GM18498 (cell line): ENCODE measurements around the gene BCL2L2.

Experiments used
- ATAC-seq: cut with Tn5 transposase; IDR thresholded peaks from one replicate; pipeline ENCODE4 v1.9.1; 2021; ENCODE audit warnings: mild to moderate bottlenecking, moderate library complexity; ENCODE audit not compliant: unreplicated experiment

BCL2L2 gene

DNA sequence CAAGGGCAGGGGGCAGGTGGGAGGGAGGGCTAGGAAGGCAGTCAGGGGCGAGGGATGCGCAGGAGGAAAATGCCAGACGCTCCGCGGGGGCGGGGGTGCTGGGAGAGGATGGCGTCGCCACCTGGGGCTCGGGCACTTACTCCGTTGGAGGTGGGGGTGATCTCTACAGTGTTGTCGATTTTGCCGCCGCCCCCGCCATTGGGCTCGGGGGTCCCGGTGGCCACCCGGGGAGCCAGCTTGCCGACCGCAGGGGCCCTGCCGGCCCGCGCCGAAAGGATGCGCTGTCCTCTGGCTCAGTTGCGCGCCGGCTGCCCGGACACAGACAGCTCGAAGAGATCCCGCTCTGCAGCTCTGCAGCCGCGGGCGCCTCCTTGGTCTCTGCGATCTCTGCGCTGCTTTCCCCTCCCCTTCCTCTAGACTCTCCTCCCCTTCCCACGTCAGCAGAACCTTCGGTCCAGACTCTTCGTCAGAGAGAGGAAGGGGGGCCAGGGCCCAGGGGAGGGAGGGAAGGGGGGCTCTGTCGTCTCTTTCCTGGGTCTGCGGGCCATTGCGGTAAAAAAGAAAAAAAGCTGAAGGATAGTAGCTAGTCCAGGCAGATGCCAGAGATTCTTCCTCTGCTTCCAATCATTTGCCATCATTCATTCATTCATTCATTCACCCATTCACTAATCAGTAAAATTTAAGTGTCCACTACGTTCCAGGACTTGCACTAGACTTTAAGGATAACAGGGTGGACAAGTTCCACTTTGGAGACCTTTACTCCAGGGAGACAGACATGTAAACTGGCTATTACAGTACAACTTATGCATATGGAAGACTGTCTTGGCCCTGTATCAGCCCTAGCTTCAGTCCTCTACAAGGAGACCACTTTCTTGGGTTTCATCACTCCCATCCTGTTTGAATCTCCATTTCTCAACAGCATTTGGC lies 46.1 kb downstream of the BCL2L2 start, which contains the start of gene SLC22A17:
TSS of gene SLC22A17 (minus strand) at position 382 of the 927 bp plus-strand sequence.
- no peak for ATAC-seq

DNA sequence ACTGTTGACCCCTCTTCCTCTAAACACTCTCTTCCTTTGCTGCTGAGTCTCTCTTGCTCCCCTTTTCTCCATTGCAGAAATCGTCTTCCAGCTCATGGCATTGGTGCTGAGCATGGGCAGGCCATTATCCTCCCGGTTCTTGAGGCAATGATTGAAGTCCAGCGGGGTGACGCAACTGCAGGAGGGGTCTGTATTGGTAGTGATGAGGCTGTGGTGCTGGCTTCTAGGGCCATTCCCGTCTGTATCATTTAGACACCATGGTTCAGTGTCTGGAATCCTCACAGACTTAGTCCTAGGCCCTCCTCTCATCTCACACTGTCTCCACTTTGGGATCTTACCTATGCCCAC lies 46.8 kb downstream of the BCL2L2 start:
- ATAC-seq, result no peak

DNA sequence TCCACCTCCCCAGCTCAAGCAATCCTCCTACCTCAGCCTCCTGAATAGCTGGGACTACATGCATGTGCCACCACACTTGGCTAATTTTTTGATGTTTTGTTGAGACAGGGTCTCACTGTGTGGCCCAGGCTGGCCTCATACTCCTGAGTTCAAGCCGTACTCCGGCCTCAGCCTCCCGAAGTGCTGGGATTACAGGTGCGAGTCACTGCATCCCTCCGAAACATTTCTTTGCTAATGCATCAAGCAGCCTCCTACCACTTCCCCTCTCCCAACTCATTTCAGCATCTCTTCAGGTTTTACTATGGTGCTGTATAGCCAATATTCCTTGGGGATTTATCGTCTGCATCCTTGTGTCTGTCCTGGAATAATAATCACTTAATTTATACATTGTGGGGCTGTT lies 48.4 kb downstream of the BCL2L2 start:
- no peak for ATAC-seq

DNA sequence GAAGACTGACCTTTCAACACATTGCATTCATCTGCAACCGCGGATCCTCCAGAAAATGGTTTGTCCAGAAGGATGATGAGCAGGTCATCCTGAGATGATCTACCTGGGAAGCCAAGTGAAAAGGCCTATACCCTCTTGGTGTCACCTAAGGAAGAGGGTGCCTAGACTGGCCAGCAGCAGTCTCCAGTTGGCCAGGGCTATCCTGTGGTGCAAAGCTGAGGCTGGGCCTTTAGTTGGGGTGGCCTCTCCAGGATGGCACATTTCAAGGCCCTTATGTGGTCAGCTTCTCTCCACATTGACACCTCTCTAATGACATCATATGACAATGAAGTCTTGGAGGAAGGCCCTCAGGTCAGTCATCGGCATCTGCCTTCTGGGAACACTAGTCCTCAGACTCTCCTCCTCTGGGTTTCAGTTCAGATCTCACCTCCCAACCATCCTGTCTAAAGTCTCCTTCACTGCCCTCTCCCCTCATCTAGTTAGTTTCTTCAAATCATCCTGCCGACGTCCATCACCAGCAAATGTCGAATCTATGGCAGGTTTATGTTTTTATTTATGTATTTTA lies 49.3 kb downstream of the BCL2L2 start:
- ATAC-seq, result no peak

DNA sequence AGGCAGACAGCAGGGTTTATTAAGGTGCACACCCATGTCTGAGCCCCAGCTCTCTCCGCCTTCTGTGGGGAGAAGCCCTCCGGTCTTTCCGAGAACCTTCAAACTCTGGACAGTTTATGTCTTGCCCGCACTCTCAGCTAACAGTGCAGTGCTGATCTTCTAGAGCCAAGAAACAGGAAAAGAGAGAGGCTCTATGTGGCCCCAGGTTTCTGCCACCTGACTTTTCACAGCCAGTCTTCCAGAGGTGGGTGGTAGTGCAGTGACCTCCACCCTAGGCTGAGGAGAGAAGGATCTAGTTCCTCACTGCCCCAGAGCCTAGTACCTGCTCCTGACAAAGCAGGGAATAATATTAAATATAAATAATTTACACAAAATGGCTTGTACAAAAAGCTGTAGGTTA lies 50.0 kb downstream of the BCL2L2 start:
- ATAC-seq, result no peak

DNA sequence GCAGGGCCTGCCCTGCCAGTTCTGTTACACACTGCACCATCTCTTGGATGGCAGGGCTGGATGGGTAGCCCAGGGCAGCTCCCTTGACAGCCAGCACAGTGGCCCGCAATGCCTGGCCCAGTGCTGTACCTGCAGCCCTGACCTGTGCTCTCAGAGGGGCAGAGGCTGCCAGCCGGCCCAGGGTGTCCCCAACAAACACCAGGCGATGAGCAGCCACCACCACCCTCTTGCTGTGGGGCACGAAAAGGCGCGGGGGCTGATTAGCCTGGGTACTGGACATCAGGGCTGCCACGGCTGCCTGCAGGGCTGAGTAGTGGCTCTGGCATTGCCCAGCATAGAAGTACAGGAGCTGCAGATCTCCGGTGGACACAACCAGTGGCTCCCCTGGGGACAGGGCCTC lies 50.6 kb downstream of the BCL2L2 start:
- no peak for ATAC-seq

DNA sequence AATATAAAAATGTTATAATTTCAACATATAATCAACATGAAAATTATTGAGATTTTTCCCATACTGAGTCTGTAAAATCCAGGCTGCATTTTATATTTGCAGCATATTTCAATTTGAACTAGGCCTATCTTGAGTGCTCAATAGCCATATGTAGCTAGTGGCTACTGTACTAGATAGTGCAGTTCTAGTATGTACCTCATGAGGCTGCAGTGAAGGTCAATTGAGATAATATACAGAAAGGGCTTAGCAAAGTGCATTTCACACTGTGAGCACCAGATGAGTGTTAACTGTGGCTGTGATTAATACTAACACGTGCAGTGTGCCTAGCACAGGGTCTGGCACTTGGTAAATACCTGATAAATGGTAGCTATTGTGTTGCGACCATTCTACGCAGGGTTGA lies 51.4 kb downstream of the BCL2L2 start:
- ATAC-seq, result no peak

DNA sequence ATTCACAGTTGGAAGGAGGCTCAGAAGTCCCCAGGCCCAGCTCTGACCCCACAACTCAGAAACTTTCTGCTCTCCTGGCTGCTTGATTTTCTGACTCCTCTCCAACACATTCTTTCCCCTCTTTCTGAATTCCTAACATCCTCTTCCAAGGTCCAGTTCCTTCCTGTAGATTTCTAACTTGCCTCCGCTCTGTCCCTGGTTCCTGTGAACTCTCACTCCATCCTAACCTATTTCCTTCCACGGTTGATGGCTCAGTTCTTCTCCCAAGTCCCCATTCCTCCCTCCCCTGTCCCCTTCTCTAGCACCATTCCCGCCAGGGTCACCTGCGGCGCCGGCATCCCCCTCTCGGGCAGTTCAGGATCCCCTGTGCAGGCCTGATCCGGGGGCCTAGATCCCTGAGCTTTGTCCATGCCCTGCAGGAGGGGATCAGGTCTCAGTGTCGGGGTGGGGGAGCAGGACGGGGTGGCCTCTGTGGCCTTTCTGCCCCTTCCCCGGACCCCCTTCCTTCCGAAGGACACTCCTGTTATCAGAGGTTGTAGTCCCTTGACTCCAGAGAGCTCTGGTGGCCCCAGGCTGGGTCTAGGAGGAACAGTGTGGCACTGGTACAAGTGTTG lies 52.0 kb downstream of the BCL2L2 start:
- no peak for ATAC-seq

DNA sequence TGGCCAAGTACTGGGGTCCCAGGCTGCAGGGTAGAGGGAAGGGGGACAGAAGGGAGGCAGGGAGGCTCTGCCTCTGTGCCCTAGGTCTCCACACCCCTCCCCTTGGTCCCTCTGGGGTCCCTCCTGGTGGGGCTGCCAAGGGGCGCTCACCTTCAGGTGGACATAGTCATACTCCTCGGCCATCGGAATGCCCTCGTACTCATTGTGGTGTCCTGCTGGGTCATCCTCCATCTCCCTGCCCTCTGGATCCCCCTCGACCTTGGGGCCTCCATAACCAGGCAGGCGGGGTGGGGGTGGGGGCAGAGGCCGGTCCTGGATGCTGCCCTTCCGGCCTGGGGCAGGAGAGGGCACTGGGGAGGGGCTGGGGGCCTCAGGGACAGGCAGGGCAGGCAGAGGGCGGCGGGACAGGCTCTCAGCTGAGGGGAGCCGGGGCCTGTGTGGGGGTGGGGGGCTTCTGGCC lies 52.6 kb downstream of the BCL2L2 start:
- no peak for ATAC-seq

DNA sequence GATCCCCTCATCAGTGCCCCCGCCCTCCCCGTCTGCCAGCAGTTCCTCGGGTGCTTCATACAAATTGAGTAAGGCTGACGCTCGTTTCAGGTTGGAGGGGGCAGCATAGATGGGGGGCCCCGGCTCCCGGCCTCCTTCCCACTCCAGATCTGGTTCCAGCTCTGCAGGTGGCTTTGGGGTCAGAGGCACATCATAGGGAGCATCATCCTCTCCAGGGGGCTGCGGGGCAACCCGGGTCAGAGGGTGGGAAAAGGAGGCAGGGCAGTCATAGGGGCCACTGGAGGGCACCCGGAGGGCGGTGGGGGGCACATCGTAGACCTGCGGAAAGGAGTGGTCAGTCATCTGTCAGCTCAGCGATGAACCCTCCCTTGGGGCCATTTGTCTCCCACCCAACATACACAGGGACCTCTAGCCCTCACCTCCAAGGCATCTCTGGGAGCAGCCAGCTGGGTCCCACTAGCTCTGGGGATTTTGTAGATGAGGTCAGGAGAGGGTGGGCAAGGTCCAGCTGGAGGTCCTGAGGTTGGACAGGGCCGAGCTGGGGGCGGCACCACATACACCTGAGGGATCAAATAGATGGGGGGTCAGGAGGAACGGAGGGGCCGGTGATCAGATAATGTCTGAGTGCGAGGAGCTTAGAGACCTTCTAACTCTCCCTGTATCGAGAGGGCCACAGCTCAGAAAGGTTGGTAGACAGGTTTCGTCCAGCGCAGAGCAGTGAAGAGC lies 53.3 kb downstream of the BCL2L2 start:
- ATAC-seq, result no peak

DNA sequence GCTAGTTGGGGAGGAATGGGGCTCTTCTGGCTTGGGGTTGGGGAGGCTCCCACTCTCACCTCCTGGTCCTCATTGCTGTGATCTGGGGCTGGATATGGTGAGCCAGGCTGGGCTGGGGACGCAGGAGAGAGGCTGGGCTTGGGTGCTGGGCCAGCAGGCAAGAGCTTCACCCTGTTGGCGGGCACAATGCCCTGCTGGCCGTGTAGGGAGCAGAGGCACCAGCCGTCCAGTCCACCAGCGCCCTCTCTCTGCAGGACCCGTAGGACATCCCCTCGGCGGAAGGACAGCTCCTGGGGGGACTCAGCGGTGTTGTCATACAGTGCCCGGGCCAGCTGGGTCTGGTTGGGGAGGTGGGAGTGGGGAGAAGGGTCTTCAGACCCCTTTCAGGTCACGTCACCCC lies 53.9 kb downstream of the BCL2L2 start:
- ATAC-seq, result no peak

DNA sequence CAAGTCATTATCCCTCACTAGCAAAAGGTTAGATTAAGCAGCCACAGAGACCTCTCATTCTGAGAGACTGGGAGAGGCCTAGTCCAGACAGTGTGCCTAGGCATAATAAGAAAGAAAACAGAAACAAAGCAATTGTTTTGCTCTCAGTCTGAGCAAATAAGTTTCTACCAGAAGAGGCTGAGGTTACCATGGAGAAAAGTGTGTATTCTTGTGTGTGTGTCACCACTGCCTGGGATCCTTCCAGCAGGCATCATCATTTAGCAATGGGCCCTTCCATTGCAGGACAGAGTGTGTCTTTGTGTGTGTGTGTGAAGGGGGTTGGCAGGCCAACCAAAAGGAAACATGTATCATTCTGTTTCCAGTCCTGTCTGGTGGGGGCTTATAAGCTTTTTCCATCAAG lies 54.7 kb downstream of the BCL2L2 start:
- ATAC-seq, result no peak
